GM18517 (cell line): Measurements from ENCODE around the gene GAS2L2.
"Not testable (repeated sequence)": the region's sequence is repeated elsewhere in the genome, so short reads cannot be mapped to it uniquely, and the experiment has no call there.

Source experiments
- ATAC-seq: cut with Tn5 transposase; IDR thresholded peaks from one replicate; pipeline ENCODE4 v1.9.1; 2021; ENCODE audit warnings: mild to moderate bottlenecking, moderate library complexity; ENCODE audit not compliant: unreplicated experiment

The GAS2L2 gene

GRCh38 chr17:35773679-35774425, 20.8 kb upstream of the GAS2L2 start:
- no peak for ATAC-seq

DNA sequence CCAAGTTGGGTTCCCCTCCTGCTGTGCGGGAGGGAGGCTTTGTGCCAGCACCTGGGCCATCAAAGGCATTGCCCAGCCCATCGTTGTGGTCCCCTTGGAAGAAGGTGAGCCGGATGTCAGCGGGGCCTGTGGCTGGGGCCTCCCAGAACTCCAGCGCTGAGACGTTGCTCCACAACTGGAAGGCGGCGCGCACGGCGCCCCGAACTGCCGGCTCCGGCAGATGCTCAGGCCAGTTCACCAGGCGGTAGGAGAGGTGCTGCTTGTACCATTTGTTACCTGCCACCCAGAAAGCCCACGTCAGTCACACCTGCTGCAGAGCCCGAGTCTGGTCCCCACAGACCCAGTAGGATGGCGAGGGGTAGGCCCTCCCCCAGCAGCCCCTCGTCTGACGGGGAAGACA, 20.1 kb upstream of the GAS2L2 start:
- no peak for ATAC-seq

DNA sequence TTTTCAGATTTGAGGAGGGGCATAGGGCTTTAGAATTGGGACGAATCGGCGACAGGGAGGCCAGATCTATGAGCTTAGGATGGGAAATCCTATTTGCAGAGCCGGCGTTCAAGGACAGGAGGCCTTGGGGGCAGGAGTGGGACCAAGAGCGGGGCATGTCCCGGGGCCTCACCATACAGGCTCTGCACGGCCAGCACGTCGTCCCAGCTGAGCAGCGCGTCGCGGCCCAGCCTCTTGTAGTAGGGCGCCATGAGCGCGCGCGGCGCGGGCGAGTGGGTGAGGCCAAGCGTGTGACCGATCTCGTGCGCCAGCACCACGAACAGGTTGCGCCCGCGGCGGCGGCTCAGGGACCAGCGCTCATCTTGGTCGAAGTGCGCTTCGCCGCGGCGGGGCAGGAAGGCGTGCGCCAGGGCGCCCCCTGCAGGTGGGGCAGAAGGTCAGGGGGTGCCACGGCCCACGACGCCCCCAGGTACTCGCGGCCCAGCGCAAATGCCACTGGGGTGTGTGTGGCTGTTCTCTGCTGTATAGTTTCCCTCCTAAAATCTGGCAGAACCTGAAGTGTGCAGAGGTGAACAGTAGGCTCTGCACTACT, 17.0 kb upstream of the GAS2L2 start:
- ATAC-seq = no peak

- ATAC-seq = no peak
Measured at GRCh38 chr17:35768797-35769196, 15.8 kb upstream of the GAS2L2 start.

- no peak for ATAC-seq
Measured at GRCh38 chr17:35766903-35767510, 14.0 kb upstream of the GAS2L2 start.

- no peak for ATAC-seq
Measured at GRCh38 chr17:35766489-35766877, 13.4 kb upstream of the GAS2L2 start.

DNA sequence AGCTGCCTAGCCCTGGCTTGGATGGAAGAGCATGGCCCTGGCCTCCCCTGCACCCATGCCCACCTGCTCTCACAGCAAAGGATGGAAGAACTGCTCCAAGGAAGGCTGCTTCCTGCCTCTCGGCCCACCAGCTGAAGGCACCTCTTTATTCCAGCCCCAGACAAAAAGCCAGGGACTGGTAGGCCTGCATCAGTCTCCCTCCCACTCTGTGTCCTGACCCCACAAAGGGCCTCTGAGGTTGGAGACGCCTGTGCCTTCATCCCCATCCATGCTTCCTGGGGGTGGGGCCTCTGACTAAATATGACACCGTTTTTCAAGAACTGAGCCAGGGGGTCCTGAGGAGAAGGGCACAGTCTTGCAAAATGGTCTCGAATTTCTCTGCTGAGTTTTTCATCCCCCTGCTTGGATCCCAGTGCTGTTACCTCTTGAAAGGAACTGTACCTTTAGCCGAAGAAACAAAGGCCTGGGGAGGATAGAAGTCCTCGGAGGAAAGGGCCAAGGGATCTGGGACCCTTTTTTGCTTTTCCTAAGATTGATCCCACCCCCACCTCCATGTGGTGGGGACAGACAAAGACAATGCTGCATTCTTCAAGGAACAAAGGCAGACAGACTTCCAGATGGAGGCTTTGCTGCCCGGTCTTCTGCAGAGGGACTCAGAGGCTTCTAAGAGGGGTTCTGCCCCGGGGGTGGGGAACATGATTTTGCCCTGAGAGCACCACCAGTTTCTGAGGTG, 12.9 kb upstream of the GAS2L2 start:
- ATAC-seq = no peak

- ATAC-seq = no peak
Measured at GRCh38 chr17:35765086-35765710, 12.2 kb upstream of the GAS2L2 start.

DNA sequence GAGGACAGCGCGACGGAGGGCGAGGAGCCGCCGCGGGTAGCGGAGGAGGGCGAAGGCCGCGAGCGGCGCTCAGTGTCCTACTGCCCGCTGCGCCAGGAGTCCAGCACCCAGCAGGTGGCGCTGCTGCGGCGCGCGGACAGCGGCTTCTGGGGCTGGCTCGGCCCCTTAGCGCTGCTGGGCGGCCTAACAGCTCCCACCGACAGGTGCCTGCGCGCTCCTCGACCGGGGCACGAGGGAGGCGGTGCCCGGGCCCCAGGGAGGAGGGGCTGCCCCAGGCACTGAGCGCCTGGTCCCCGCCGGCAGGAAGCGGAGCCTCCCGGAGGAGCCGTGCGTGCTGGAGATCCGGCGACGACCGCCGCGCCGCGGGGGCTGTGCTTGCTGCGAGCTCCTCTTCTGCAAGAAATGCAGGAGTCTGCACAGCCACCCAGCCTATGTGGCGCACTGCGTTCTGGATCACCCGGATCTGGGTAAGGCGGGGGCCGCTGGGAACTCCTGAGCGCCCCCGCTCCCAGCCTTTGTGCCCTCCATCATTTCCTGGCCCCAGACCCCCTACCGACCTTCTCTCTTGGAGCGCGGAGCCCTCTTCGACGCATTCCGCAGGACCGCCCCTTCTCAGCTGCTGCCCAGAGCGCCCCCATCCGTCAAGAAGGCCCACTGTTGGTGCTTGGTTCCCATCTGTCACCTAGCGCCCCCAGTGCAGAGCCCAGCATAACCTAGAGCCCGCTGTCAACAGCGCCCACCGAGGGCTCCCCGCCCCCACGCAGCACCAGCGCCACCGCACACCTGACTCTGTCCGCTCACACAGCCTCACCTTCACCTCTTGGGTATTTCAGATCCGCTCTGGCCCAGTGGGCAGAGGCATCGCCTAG, 11.3 kb upstream of the GAS2L2 start:
- ATAC-seq = peak; percentile 73

DNA sequence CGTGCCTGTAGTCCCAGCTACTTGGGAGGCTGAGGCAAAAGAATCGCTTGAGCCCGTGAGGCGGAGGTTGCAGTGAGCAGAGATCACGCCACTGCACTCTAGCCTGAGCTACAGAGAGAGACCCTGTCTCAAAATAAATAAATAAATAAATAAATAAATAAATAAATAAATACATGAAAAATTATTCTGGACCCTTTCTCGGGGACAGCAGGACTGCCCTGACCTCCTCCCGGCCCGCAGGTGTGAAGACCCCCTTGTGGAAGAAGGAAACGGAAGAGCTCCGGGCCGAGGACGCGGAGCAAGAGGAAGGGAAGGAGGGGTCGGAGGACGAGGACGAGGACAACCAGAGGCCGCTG, 10.7 kb upstream of the GAS2L2 start:
- peak; percentile 17 for ATAC-seq

GRCh38 chr17:35761601-35762000, 8.6 kb upstream of the GAS2L2 start:
- no peak for ATAC-seq

GRCh38 chr17:35760587-35760986, 7.5 kb upstream of the GAS2L2 start, which contains the start of gene C17orf50:
Gene C17orf50, plus strand, starts transcription at chr17:35760887. Its CDS starts 55 bp downstream, at chr17:35760942.
- no peak for ATAC-seq

GRCh38 chr17:35757243-35757642, 4.2 kb upstream of the GAS2L2 start:
- ATAC-seq = no peak

GRCh38 chr17:35752471-35752870, 568 bp downstream of the GAS2L2 start:
- ATAC-seq = no peak

- not testable (repeated sequence) for ATAC-seq
Measured at GRCh38 chr17:35751541-35751940, 1.5 kb downstream of the GAS2L2 start.

DNA sequence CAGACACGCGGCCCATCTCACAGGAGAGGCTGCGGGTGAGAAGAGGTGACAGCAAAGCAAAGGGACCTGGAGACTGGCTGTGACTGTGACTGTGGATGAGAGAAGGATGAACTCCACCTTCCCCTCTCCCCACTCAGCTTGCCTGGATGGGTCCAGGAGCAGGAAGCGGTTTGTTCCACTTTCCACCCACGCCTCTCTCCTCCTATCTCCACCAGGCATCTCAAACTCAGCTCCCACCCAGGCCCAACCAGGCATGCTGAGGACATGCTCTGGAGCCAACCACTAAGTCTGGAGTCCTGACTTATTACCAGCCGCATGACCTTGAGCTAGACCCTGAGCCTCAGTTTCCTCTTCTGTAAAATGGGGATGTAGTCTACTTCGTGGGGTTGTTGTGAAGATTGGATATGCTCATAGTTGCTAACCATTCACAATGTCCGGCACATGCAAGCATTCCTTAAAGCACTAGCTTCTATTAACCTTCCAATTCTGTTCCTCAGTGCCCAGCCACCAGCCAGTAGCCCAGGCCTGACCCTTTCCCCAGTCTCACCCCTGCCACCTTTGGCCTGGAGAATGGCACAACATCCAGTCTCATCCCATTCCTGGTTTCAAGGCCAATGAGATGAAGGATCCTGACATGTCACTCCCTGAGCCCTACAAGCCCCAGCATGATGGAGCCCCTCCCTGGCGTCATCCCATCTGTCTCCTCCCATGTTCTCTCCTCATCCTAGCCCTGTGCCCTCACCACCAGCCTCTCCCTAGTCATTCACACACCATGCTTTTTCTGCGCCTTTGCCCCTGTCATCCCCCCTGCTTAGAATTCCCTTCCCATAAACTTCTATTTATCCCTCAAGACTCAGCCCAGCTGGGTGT, 2.3 kb downstream of the GAS2L2 start:
- no peak for ATAC-seq

GRCh38 chr17:35749560-35750412, 3.3 kb downstream of the GAS2L2 start:
- ATAC-seq = no peak

- no peak for ATAC-seq
Measured at GRCh38 chr17:35748979-35749378, 4.1 kb downstream of the GAS2L2 start.
